Measurements from ENCODE around the gene CDHR3. TPM values are rescaled to one million over a fixed set of nuclear protein-coding genes. Genes with fewer than 3 reads are reported as not detected.

The CDHR3 gene
- total RNA-seq, 4 donors from 2014 or later, result 6.6 to 11.6 (median 8.9) TPM

Other genes starting within 250 kb of the CDHR3 start
- gene ATXN7L1, start 86.7 kb upstream of the CDHR3 start, total RNA-seq, result 10 to 100 TPM; 10.6 to 19.5 (median 12.2) TPM
- 100 to 1,000 TPM in 1 of 4 donors, 10 to 100 TPM in 3; 61.5 to 120 (median 70.6) TPM for gene SYPL1, start 149.0 kb downstream of the CDHR3 start, total RNA-seq